Measurements from ENCODE around the gene PRR23E. TPM values are rescaled to one million over a fixed set of nuclear protein-coding genes. Genes with fewer than 3 reads are reported as not detected.

The PRR23E gene
- total and polyA plus RNA-seq, 4 donors: not detected

- Histone ChIP-seq H3K4me1 (ENCODE audit: control insufficient read depth in 5 of 5, insufficient read depth in 5 of 5, low read length in 5 of 5) (no peaks in the 10 kb centered on the region), H3K9ac (ENCODE audit: insufficient read depth in 1 of 2, low read length in 2 of 2) (no peak overlapping the region), H3K36me3 (ENCODE audit: control insufficient read depth in 4 of 4, insufficient read depth in 4 of 4, low read length in 4 of 4) (no peaks in the 10 kb centered on the region), H3K27me3 (ENCODE audit: control insufficient read depth in 3 of 3, insufficient read depth in 3 of 3, low read length in 2 of 3) (peaks cover 0 to 3% (median 0%) of the 10 kb centered on the region in 3 donors), H3K27ac (ENCODE audit: low read depth in 1 of 2, low read length in 1 of 2) (no peak overlapping the region), H3K4me3 (no peak overlapping the region), H3K9me3 (ENCODE audit: control insufficient read depth in 4 of 4, insufficient read depth in 3 of 4, low read length in 3 of 4) (no peaks in the 10 kb centered on the region)
- ATAC-seq (ENCODE audit: insufficient read depth, low FRiP score) (no peak), DNase-seq (no peak)
- TF ChIP-seq CTCF (IDR thresholded peaks at IDR 0.05; ENCODE audit: control extremely low read depth, extremely low read depth): no peak
- 90% methylated on average over 10 of the region's 10 CpGs for WGBS, 2 donors
Measured at GRCh38 chr3:127152684-127153505, 40.0 kb upstream of the PRR23E start.

GRCh38 chr3:127153506-127153815, 39.5 kb upstream of the PRR23E start:
- no peak overlapping the region for H3K27ac ChIP-seq (ENCODE audit: low read depth in 1 of 2, low read length in 1 of 2)
- H3K4me1 ChIP-seq (ENCODE audit: control insufficient read depth in 5 of 5, insufficient read depth in 5 of 5, low read length in 5 of 5): no peaks in the 10 kb centered on the region
- ATAC-seq (ENCODE audit: insufficient read depth, low FRiP score) (no peak), DNase-seq (no peak)
- no peaks in the 10 kb centered on the region for H3K36me3 ChIP-seq (ENCODE audit: control insufficient read depth in 4 of 4, insufficient read depth in 4 of 4, low read length in 4 of 4)
- TF ChIP-seq CTCF (IDR thresholded peaks at IDR 0.05; ENCODE audit: control extremely low read depth, extremely low read depth): no peak
- H3K9me3 ChIP-seq (ENCODE audit: control insufficient read depth in 4 of 4, insufficient read depth in 3 of 4, low read length in 3 of 4): no peaks in the 10 kb centered on the region
- WGBS, 2 donors: 80 to 82% methylated on average over 5 of the region's 5 CpGs
- H3K9ac ChIP-seq (ENCODE audit: insufficient read depth in 1 of 2, low read length in 2 of 2): no peak overlapping the region
- H3K27me3 ChIP-seq (ENCODE audit: control insufficient read depth in 3 of 3, insufficient read depth in 3 of 3, low read length in 2 of 3): peaks cover 0 to 5% (median 0%) of the 10 kb centered on the region in 3 donors
- H3K4me3 ChIP-seq: no peak overlapping the region

GRCh38 chr3:127156338-127157050, 36.4 kb upstream of the PRR23E start:
- no peak for TF ChIP-seq CTCF (IDR thresholded peaks at IDR 0.05; ENCODE audit: control extremely low read depth, extremely low read depth)
- Histone ChIP-seq H3K4me1 (ENCODE audit: control insufficient read depth in 5 of 5, insufficient read depth in 5 of 5, low read length in 5 of 5) (no peaks in the 10 kb centered on the region), H3K36me3 (ENCODE audit: control insufficient read depth in 4 of 4, insufficient read depth in 4 of 4, low read length in 4 of 4) (no peaks in the 10 kb centered on the region), H3K27me3 (ENCODE audit: control insufficient read depth in 3 of 3, insufficient read depth in 3 of 3, low read length in 2 of 3) (peaks cover 0 to 3% (median 0%) of the 10 kb centered on the region in 3 donors), H3K4me3 (no peak overlapping the region), H3K9me3 (ENCODE audit: control insufficient read depth in 4 of 4, insufficient read depth in 3 of 4, low read length in 3 of 4) (peaks cover 0 to 2% (median 0%) of the 10 kb centered on the region in 4 donors), H3K27ac (ENCODE audit: low read depth in 1 of 2, low read length in 1 of 2) (no peak overlapping the region), H3K9ac (ENCODE audit: insufficient read depth in 1 of 2, low read length in 2 of 2) (no peak overlapping the region)
- ATAC-seq (ENCODE audit: insufficient read depth, low FRiP score): no peak
- WGBS, 2 donors: 65 to 74% methylated on average over 16 of the region's 16 CpGs
- DNase-seq: no peak
